GM23248 (cell line): ENCODE results near the gene RTTN.

ENCODE experiments used
- EZH2 ChIP-seq: fragments of 200-600 bp; sonication (generic); IDR thresholded peaks from 2 replicates; pipeline ENCODE4 v1.6.1; 2018; ENCODE audit warnings: antibody characterized with exemption, mild to moderate bottlenecking; ENCODE audit not compliant: insufficient read depth, poor library complexity, severe bottlenecking
- EZH2phosphoT487 ChIP-seq: fragments of 200-600 bp; sonication (generic); IDR thresholded peaks from 2 replicates; pipeline ENCODE4 v1.6.1; 2018; ENCODE audit warnings: antibody characterized with exemption, moderate library complexity, mild to moderate bottlenecking, low read depth; ENCODE audit not compliant: insufficient read depth

- no peak for TF ChIP-seq EZH2phosphoT487
- no peak for TF ChIP-seq EZH2
Observed at GRCh38 chr18:70073432-70073831, 132.1 kb downstream of the RTTN start.
